ENCODE data around the gene TM4SF18.
A peak's percentile ranks its signal among the peaks of the same experiment; 100 is the strongest.

The TM4SF18 gene

GRCh38 chr3:149369991-149370866 is 36.8 kb upstream of the TM4SF18 start:
- no peak overlapping the region for H3K9ac ChIP-seq (ENCODE audit: insufficient read length)
- no peaks in the 10 kb centered on the region for H3K9me3 ChIP-seq (ENCODE audit: low read depth, low read length)
- peak overlapping the region; percentile 70; the same call in 1 of the 2 replicates for H3K27ac ChIP-seq
- peak overlapping the region; percentile 50; the same call in 1 of the 2 replicates for H3K4me3 ChIP-seq
- no peak for DNase-seq (ENCODE audit: low read depth, low spot score)
- no peaks in the 10 kb centered on the region for H3K36me3 ChIP-seq (ENCODE audit: insufficient read depth, low read length)
- TF ChIP-seq POLR2AphosphoS5 (IDR thresholded peaks at IDR 0.05; ENCODE audit: borderline replicate concordance, low read depth, low read length): no peak
- no peak for TF ChIP-seq EZH2 (IDR thresholded peaks at IDR 0.05)
- TF ChIP-seq FOXP2 (optimal IDR thresholded peaks at IDR 0.05; ENCODE audit: control extremely low read depth, extremely low read length, insufficient read depth): no peak

GRCh38 chr3:149368674-149369497 is 35.5 kb upstream of the TM4SF18 start:
- no peak overlapping the region for H3K9ac ChIP-seq (ENCODE audit: insufficient read length)
- no peak for DNase-seq (ENCODE audit: low read depth, low spot score)
- no peaks in the 10 kb centered on the region for H3K36me3 ChIP-seq (ENCODE audit: insufficient read depth, low read length)
- H3K9me3 ChIP-seq (ENCODE audit: low read depth, low read length): no peaks in the 10 kb centered on the region
- H3K27ac ChIP-seq: no peak overlapping the region
- TF ChIP-seq FOXP2 (optimal IDR thresholded peaks at IDR 0.05; ENCODE audit: control extremely low read depth, extremely low read length, insufficient read depth) (no peak), EZH2 (IDR thresholded peaks at IDR 0.05) (no peak), POLR2AphosphoS5 (IDR thresholded peaks at IDR 0.05; ENCODE audit: borderline replicate concordance, low read depth, low read length) (no peak)
- no peak overlapping the region for H3K4me3 ChIP-seq

- no peak overlapping the region for H3K9ac ChIP-seq (ENCODE audit: insufficient read length)
- H3K9me3 ChIP-seq (ENCODE audit: low read depth, low read length): no peaks in the 10 kb centered on the region
- H3K36me3 ChIP-seq (ENCODE audit: insufficient read depth, low read length): no peaks in the 10 kb centered on the region
- no peak overlapping the region for H3K4me3 ChIP-seq
- DNase-seq (ENCODE audit: low read depth, low spot score): no peak
- TF ChIP-seq FOXP2 (optimal IDR thresholded peaks at IDR 0.05; ENCODE audit: control extremely low read depth, extremely low read length, insufficient read depth) (no peak), POLR2AphosphoS5 (IDR thresholded peaks at IDR 0.05; ENCODE audit: borderline replicate concordance, low read depth, low read length) (no peak), EZH2 (IDR thresholded peaks at IDR 0.05) (no peak)
- H3K27ac ChIP-seq: no peak overlapping the region
Measured at GRCh38 chr3:149368201-149368673, 34.8 kb upstream of the TM4SF18 start.

- TF ChIP-seq POLR2AphosphoS5 (IDR thresholded peaks at IDR 0.05; ENCODE audit: borderline replicate concordance, low read depth, low read length) (no peak), EZH2 (IDR thresholded peaks at IDR 0.05) (no peak), FOXP2 (optimal IDR thresholded peaks at IDR 0.05; ENCODE audit: control extremely low read depth, extremely low read length, insufficient read depth) (no peak)
- no peak for DNase-seq (ENCODE audit: low read depth, low spot score)
- Histone ChIP-seq H3K9ac (ENCODE audit: insufficient read length) (no peak overlapping the region), H3K36me3 (ENCODE audit: insufficient read depth, low read length) (no peaks in the 10 kb centered on the region), H3K4me3 (no peak overlapping the region), H3K9me3 (ENCODE audit: low read depth, low read length) (no peaks in the 10 kb centered on the region), H3K27ac (no peak overlapping the region)
Measured at GRCh38 chr3:149366941-149367840, 33.8 kb upstream of the TM4SF18 start.

- H3K27ac ChIP-seq: no peak overlapping the region
- no peak overlapping the region for H3K9ac ChIP-seq (ENCODE audit: insufficient read length)
- H3K36me3 ChIP-seq (ENCODE audit: insufficient read depth, low read length): no peaks in the 10 kb centered on the region
- no peak for DNase-seq (ENCODE audit: low read depth, low spot score)
- TF ChIP-seq FOXP2 (optimal IDR thresholded peaks at IDR 0.05; ENCODE audit: control extremely low read depth, extremely low read length, insufficient read depth) (no peak), POLR2AphosphoS5 (IDR thresholded peaks at IDR 0.05; ENCODE audit: borderline replicate concordance, low read depth, low read length) (no peak), EZH2 (IDR thresholded peaks at IDR 0.05) (no peak)
- H3K4me3 ChIP-seq: no peak overlapping the region
- H3K9me3 ChIP-seq (ENCODE audit: low read depth, low read length): no peaks in the 10 kb centered on the region
Measured at GRCh38 chr3:149366031-149366430, 32.6 kb upstream of the TM4SF18 start.

GRCh38 chr3:149364624-149365023 is 31.2 kb upstream of the TM4SF18 start:
- Histone ChIP-seq H3K27ac (no peak overlapping the region), H3K36me3 (ENCODE audit: insufficient read depth, low read length) (no peaks in the 10 kb centered on the region), H3K9ac (ENCODE audit: insufficient read length) (no peak overlapping the region), H3K4me3 (no peak overlapping the region), H3K9me3 (ENCODE audit: low read depth, low read length) (no peaks in the 10 kb centered on the region)
- no peak for TF ChIP-seq FOXP2 (optimal IDR thresholded peaks at IDR 0.05; ENCODE audit: control extremely low read depth, extremely low read length, insufficient read depth)
- no peak for TF ChIP-seq POLR2AphosphoS5 (IDR thresholded peaks at IDR 0.05; ENCODE audit: borderline replicate concordance, low read depth, low read length)
- no peak for TF ChIP-seq EZH2 (IDR thresholded peaks at IDR 0.05)
- DNase-seq (ENCODE audit: low read depth, low spot score): no peak

GRCh38 chr3:149363053-149363452 is 29.6 kb upstream of the TM4SF18 start:
- Histone ChIP-seq H3K36me3 (ENCODE audit: insufficient read depth, low read length) (no peaks in the 10 kb centered on the region), H3K4me3 (no peak overlapping the region), H3K9me3 (ENCODE audit: low read depth, low read length) (no peaks in the 10 kb centered on the region), H3K27ac (no peak overlapping the region), H3K9ac (ENCODE audit: insufficient read length) (no peak overlapping the region)
- TF ChIP-seq POLR2AphosphoS5 (IDR thresholded peaks at IDR 0.05; ENCODE audit: borderline replicate concordance, low read depth, low read length): no peak
- no peak for TF ChIP-seq FOXP2 (optimal IDR thresholded peaks at IDR 0.05; ENCODE audit: control extremely low read depth, extremely low read length, insufficient read depth)
- no peak for TF ChIP-seq EZH2 (IDR thresholded peaks at IDR 0.05)
- DNase-seq (ENCODE audit: low read depth, low spot score): no peak
